SK-N-SH (cell line): ENCODE data around the gene FJX1. TPM values are rescaled to one million over a fixed set of nuclear protein-coding genes. Genes with fewer than 3 reads are reported as not detected.
A peak's percentile ranks its signal among the peaks of the same experiment; 100 is the strongest.

Source experiments
- CTCF ChIA-PET: fragments of 300-600, 350-600 bp; formaldehyde crosslinking; extraction: SDS; loops from one replicate; lab custom pipeline; 2021; lab: Yijun Ruan, JAX
- POLR2A ChIA-PET: fragments of 350-600 bp; sonication (Branson Sonifier 250); formaldehyde crosslinking; extraction: SDS; loops from one replicate; lab custom pipeline; 2020; ENCODE audit warnings: antibody characterized with exemption, inconsistent platforms; lab: Yijun Ruan, JAX
- DNase-seq: peaks from one replicate; pipeline ENCODE4 v3.0.0; 2012
- H2AFZ ChIP-seq: fragments of 200-600 bp; sonication (generic); 2 replicates; pipeline ENCODE4 v1.8.1; 2016; ENCODE audit warnings: antibody characterized with exemption, mild to moderate bottlenecking, low read depth
- H3F3A ChIP-seq: fragments of 200-600 bp; sonication (generic); replicated peaks from 2 replicates; pipeline ENCODE3; 2016; ENCODE audit warnings: antibody characterized with exemption, mild to moderate bottlenecking; ENCODE audit not compliant: insufficient read depth
- H3K27ac ChIP-seq, 2 experiments: fragments of 200-500 bp in 1 of 2; fragments of 200-600 bp in 1 of 2; sonication (Bioruptor generic) in 1 of 2; sonication (generic), shearing (Covaris generic) in 1 of 2; 2 replicates each; pipeline versions ENCODE4 v1.5.1 to v1.6.1; 2014 to 2016; ENCODE audit warnings: low read depth in 2 of 2, inconsistent platforms in 1 of 2, low read length in 1 of 2, mild to moderate bottlenecking in 1 of 2, mixed read lengths in 1 of 2
- H3K27me3 ChIP-seq: fragments of 200-600 bp; sonication (generic), shearing (Covaris generic); 2 replicates; pipeline ENCODE4 v1.6.1; 2016; ENCODE audit warnings: mixed run types; ENCODE audit not compliant: insufficient read depth
- H3K36me3 ChIP-seq, 2 experiments: fragments of 200-500 bp in 1 of 2; fragments of 200-600 bp in 1 of 2; sonication (Bioruptor generic) in 1 of 2; sonication (generic) in 1 of 2; replicated peaks in 1 of 2; 2 replicates each; pipeline versions ENCODE3 to v1.5.1; 2014 to 2016; ENCODE audit warnings: low read length in 1 of 2, mild to moderate bottlenecking in 1 of 2; ENCODE audit not compliant: insufficient read depth in 2 of 2, control insufficient read depth in 1 of 2
- H3K4me1 ChIP-seq, 2 experiments: fragments of 200-500 bp in 1 of 2; fragments of 200-600 bp in 1 of 2; sonication (Bioruptor generic) in 1 of 2; sonication (generic), shearing (Covaris generic) in 1 of 2; 2 replicates each; pipeline versions ENCODE4 v1.5.1 to v1.6.1; 2014 to 2016; ENCODE audit warnings: low read depth in 1 of 2, low read length in 1 of 2, mixed run types in 1 of 2; ENCODE audit not compliant: insufficient read depth in 2 of 2, control insufficient read depth in 1 of 2
- H3K4me2 ChIP-seq: fragments of 200-600 bp; sonication (generic), shearing (Covaris generic); 2 replicates; pipeline ENCODE4 v1.6.1; 2017; ENCODE audit warnings: mixed run types
- H3K4me3 ChIP-seq, 2 experiments: fragments of 200-500 bp in 1 of 2; fragments of 200-600 bp in 1 of 2; sonication (Bioruptor generic) in 1 of 2; sonication (generic), shearing (Covaris generic) in 1 of 2; 2 replicates each; pipeline versions ENCODE4 v1.5.1 to v1.8.1; 2014 to 2016; ENCODE audit warnings: low read depth in 2 of 2, inconsistent platforms in 1 of 2, low read length in 1 of 2, mild to moderate bottlenecking in 1 of 2, mixed read lengths in 1 of 2, moderate library complexity in 1 of 2
- H3K79me2 ChIP-seq: fragments of 200-600 bp; sonication (generic); 2 replicates; pipeline ENCODE4 v1.8.1; 2017; ENCODE audit warnings: mild to moderate bottlenecking; ENCODE audit not compliant: insufficient read depth
- H3K9ac ChIP-seq: fragments of 200-600 bp; sonication (generic); 2 replicates; pipeline ENCODE4 v1.6.1; 2017; ENCODE audit warnings: mixed run types
- H3K9me2 ChIP-seq: fragments of 200-600 bp; sonication (generic); 2 replicates; pipeline ENCODE4 v1.6.1; 2017; ENCODE audit warnings: mixed run types
- H3K9me3 ChIP-seq: fragments of 200-600 bp; sonication (generic); 2 replicates; pipeline ENCODE4 v1.6.1; 2017; ENCODE audit warnings: mixed run types, mild to moderate bottlenecking, moderate library complexity
- H4K20me1 ChIP-seq: fragments of 200-600 bp; sonication (generic); 2 replicates; pipeline ENCODE4 v1.6.1; 2017; ENCODE audit warnings: mild to moderate bottlenecking, mixed run types; ENCODE audit not compliant: insufficient read depth
- CHD2 ChIP-seq: fragments of 150-350 bp; IDR thresholded peaks from 2 replicates; pipeline ENCODE4 v1.6.1; 2018; ENCODE audit warnings: low read length; ENCODE audit not compliant: partially characterized antibody
- ELF1 ChIP-seq: IDR thresholded peaks from 2 replicates; pipeline ENCODE4 v1.4.0; 2012
- EP300 ChIP-seq, 2 experiments: IDR thresholded peaks; 2 replicates each; pipeline versions ENCODE4 v1.4.0 to v1.6.1; 2012; ENCODE audit warnings: borderline replicate concordance in 1 of 2, low read depth in 1 of 2, low read length in 1 of 2
- EZH2phosphoT487 ChIP-seq: fragments of 200-600 bp; sonication (generic); IDR thresholded peaks from 2 replicates; pipeline ENCODE4 v1.6.1; 2017; ENCODE audit warnings: low read depth, mixed run types, mild to moderate bottlenecking, antibody characterized with exemption, moderate library complexity, borderline replicate concordance
- GABPA ChIP-seq: IDR thresholded peaks from 2 replicates; pipeline ENCODE4 v1.4.0; 2012; ENCODE audit warnings: low read depth, mild to moderate bottlenecking
- IRF3 ChIP-seq: fragments of 150-350 bp; IDR thresholded peaks from 2 replicates; pipeline ENCODE4 v1.6.1; 2016; ENCODE audit warnings: mild to moderate bottlenecking, low read depth, low read length
- JUND ChIP-seq: IDR thresholded peaks from 2 replicates; pipeline ENCODE4 v1.4.0; 2012
- MAX ChIP-seq: IDR thresholded peaks from 2 replicates; pipeline ENCODE4 v1.4.0; 2012; ENCODE audit warnings: low read depth
- MEF2A ChIP-seq: IDR thresholded peaks from 2 replicates; pipeline ENCODE4 v1.4.0; 2012; ENCODE audit warnings: low read depth, borderline replicate concordance
- MXI1 ChIP-seq: IDR thresholded peaks from 2 replicates; pipeline ENCODE4 v1.6.1; 2012; ENCODE audit warnings: mild to moderate bottlenecking, low read depth, low read length, improper control_type of control experiment
- NRF1 ChIP-seq: IDR thresholded peaks from 2 replicates; pipeline ENCODE4 v1.6.1; 2012; ENCODE audit warnings: low read depth, mild to moderate bottlenecking, low read length
- POLR2AphosphoS5 ChIP-seq: IDR thresholded peaks from 2 replicates; pipeline ENCODE4 v1.6.1; 2012; ENCODE audit warnings: low read depth, low read length
- RAD21 ChIP-seq: IDR thresholded peaks from 2 replicates; pipeline ENCODE4 v1.6.1; 2012; ENCODE audit warnings: mild to moderate bottlenecking, low read length
- RCOR1 ChIP-seq: fragments of 150-350 bp; IDR thresholded peaks from 2 replicates; pipeline ENCODE4 v1.6.1; 2017; ENCODE audit warnings: antibody characterized with exemption, low read length
- RFX5 ChIP-seq: IDR thresholded peaks from 2 replicates; pipeline ENCODE4 v1.6.1; 2012; ENCODE audit warnings: mild to moderate bottlenecking, improper control_type of control experiment, low read length
- RXRA ChIP-seq: IDR thresholded peaks from 2 replicates; pipeline ENCODE4 v1.4.0; 2012; ENCODE audit warnings: low read depth, mild to moderate bottlenecking, borderline replicate concordance
- SMC3 ChIP-seq: IDR thresholded peaks from 2 replicates; pipeline ENCODE4 v1.6.1; 2012; ENCODE audit warnings: low read depth, low read length, improper control_type of control experiment
- TEAD4 ChIP-seq: IDR thresholded peaks from 2 replicates; pipeline ENCODE4 v1.4.0; 2012; ENCODE audit warnings: mild to moderate bottlenecking, borderline replicate concordance; ENCODE audit not compliant: insufficient read depth
- USF2 ChIP-seq: fragments of 150-350 bp; IDR thresholded peaks from 2 replicates; pipeline ENCODE4 v1.6.1; 2017; ENCODE audit warnings: antibody characterized with exemption, low read length, low read depth, borderline replicate concordance
- ZBTB33 ChIP-seq: IDR thresholded peaks from 2 replicates; pipeline ENCODE4 v1.4.0; 2012; ENCODE audit warnings: low read depth, borderline replicate concordance
- WGBS: methylation state at CpG from one replicate; pipeline ENCODE4 v1.1.6; 2017; ENCODE audit warnings: low lambda C conversion rate; 5-methylcytosine and 5-hydroxymethylcytosine counted together
- polyA plus RNA-seq, 3 experiments: library from polyadenylated mRNA; depleted of rRNA; stranded (reverse); fragments of >200 nt; gene quantifications; 2 replicates each; pipeline ENCODE4 v1.2.3, GENCODE V29; 2012

FJX1 gene
- polyA plus RNA-seq, 1 of the 3 experiments (the other 2 are of a cell fraction), result 34.5 TPM

DNA sequence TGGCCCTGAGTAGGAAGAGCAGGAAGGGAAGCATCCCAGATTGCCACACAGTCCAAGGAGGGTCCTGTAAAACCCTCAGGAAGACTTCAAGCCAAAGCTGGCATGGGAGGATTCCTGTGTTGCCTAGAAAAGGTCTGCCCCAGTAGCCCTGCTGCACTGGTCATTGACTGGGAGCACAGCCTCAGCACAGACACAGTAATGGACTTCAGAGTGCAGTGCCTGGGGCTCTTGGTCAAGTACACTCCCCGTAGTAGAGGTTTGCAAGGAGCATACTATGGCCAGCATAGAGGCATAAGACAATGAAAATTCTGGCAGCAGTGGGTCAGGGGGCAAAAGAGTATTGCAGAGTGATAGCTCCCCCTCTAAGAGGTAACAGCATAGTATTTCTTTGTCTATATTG, 36.2 kb upstream of the FJX1 start:
- no peaks in the 10 kb centered on the region for H3K79me2 ChIP-seq
- H3K9me2 ChIP-seq, result no peaks in the 10 kb centered on the region
- WGBS, result 89% methylated on average over 1 of the region's 1 CpG
- H3F3A ChIP-seq, result peaks cover 17% of the 10 kb centered on the region
- TF ChIP-seq RAD21 (no peak), JUND (no peak), RXRA (no peak), NRF1 (no peak), POLR2AphosphoS5 (no peak), ELF1 (no peak), ZBTB33 (no peak), MAX (no peak), MXI1 (no peak), GABPA (no peak), EZH2phosphoT487 (no peak), TEAD4 (no peak), CHD2 (no peak), RFX5 (no peak)
- H3K4me1 ChIP-seq, result peaks cover 8 to 31% of the 10 kb centered on the region in 2 experiments
- H3K9me3 ChIP-seq, result no peaks in the 10 kb centered on the region
- H2AFZ ChIP-seq, result no peak overlapping the region
- no peaks in the 10 kb centered on the region for H3K36me3 ChIP-seq
- no peak for DNase-seq
- ChIA-PET POLR2A (no interaction called here), CTCF (no interaction called here)
- no peak overlapping the region for H3K4me2 ChIP-seq
- no peak overlapping the region for H3K9ac ChIP-seq
- H4K20me1 ChIP-seq, result no peaks in the 10 kb centered on the region
- H3K27me3 ChIP-seq, result no peaks in the 10 kb centered on the region
- no peak overlapping the region for H3K27ac ChIP-seq
- no peak overlapping the region for H3K4me3 ChIP-seq

GRCh38 chr11:35583126-35583525, 35.1 kb upstream of the FJX1 start:
- Histone ChIP-seq H3F3A (peaks cover 17% of the 10 kb centered on the region), H4K20me1 (no peaks in the 10 kb centered on the region), H3K36me3 (no peaks in the 10 kb centered on the region), H3K4me2 (peak overlapping the region; percentile 13; the same call in 1 of the 2 replicates), H3K9me2 (no peaks in the 10 kb centered on the region), H3K9me3 (no peaks in the 10 kb centered on the region), H3K79me2 (no peaks in the 10 kb centered on the region), H3K27me3 (no peaks in the 10 kb centered on the region), H3K9ac (no peak overlapping the region), H3K4me1 (peaks cover 8 to 38% of the 10 kb centered on the region in 2 experiments), H2AFZ (no peak overlapping the region), H3K4me3 (no peak overlapping the region), H3K27ac (peak overlapping the region in 1 of 2 experiments; percentile 35; a peak in 1 of 4 replicates)
- 75% methylated on average over 1 of the region's 1 CpG for WGBS
- CTCF ChIA-PET, result interaction anchor here (1.0 kb wide), 1 partner anchor 34 kb away, joined by 3 read pairs; no protein-coding TSS in a partner anchor
- DNase-seq, result no peak
- POLR2A ChIA-PET, result no interaction called here
- TF ChIP-seq IRF3 (no peak), GABPA (no peak), SMC3 (no peak), RFX5 (no peak), USF2 (no peak), MEF2A (no peak), EZH2phosphoT487 (no peak), MAX (no peak), RCOR1 (no peak), EP300 (IDR thresholded peaks at IDR 0.05; ENCODE audit: borderline replicate concordance in 1 of 2, low read depth in 1 of 2, low read length in 1 of 2) (no peak), ZBTB33 (no peak)
